HG02759 (cell line): Measurements from ENCODE around the gene HIVEP1.
A peak's percentile ranks its signal among the peaks of the same experiment; 100 is the strongest.

Experiments
- ATAC-seq: cut with Tn5 transposase; IDR thresholded peaks from one replicate; pipeline ENCODE4 v1.9.1; 2021; ENCODE audit warnings: mild to moderate bottlenecking, moderate library complexity; ENCODE audit not compliant: unreplicated experiment

HIVEP1 gene

GRCh38 chr6:11992086-11992485 is 20.0 kb upstream of the HIVEP1 start:
- no peak for ATAC-seq

GRCh38 chr6:11994875-11995461 is 17.1 kb upstream of the HIVEP1 start:
- no peak for ATAC-seq

- ATAC-seq: no peak
Observed at GRCh38 chr6:11996751-11997150, 15.4 kb upstream of the HIVEP1 start.

- ATAC-seq: no peak
Observed at GRCh38 chr6:11999246-11999645, 12.9 kb upstream of the HIVEP1 start.

GRCh38 chr6:12000174-12000573 is 11.9 kb upstream of the HIVEP1 start:
- ATAC-seq: no peak

GRCh38 chr6:12001004-12001705 is 11.0 kb upstream of the HIVEP1 start:
- ATAC-seq: no peak

- ATAC-seq: no peak
Observed at GRCh38 chr6:12001706-12002435, 10.2 kb upstream of the HIVEP1 start.

GRCh38 chr6:12007473-12007872 is 4.6 kb upstream of the HIVEP1 start:
- ATAC-seq: no peak

- ATAC-seq: no peak
Observed at GRCh38 chr6:12007887-12008286, 4.2 kb upstream of the HIVEP1 start.

- peak; percentile 28 for ATAC-seq
Observed at GRCh38 chr6:12008366-12009179, 3.5 kb upstream of the HIVEP1 start.

- no peak for ATAC-seq
Observed at GRCh38 chr6:12009180-12009685, 2.9 kb upstream of the HIVEP1 start.

- ATAC-seq: no peak
Observed at GRCh38 chr6:12009876-12010634, 2.1 kb upstream of the HIVEP1 start.

- peak; percentile 31 for ATAC-seq
Observed at GRCh38 chr6:12010635-12011275, 1.4 kb upstream of the HIVEP1 start.

GRCh38 chr6:12011276-12012037 is 655 bp upstream of the HIVEP1 start:
- peak; percentile 64 for ATAC-seq

GRCh38 chr6:12012558-12013306 is 620 bp downstream of the HIVEP1 start:
- no peak for ATAC-seq

GRCh38 chr6:12013307-12013719 is 1.2 kb downstream of the HIVEP1 start:
- no peak for ATAC-seq

- ATAC-seq: no peak
Observed at GRCh38 chr6:12014027-12014872, 2.1 kb downstream of the HIVEP1 start.

- no peak for ATAC-seq
Observed at GRCh38 chr6:12014873-12015149, 2.7 kb downstream of the HIVEP1 start.
